Measurements from ENCODE around the gene TNNC1.

Gene TNNC1

GRCh38 chr3:52420388-52420787 is 33.5 kb downstream of the TNNC1 start:
- no peak for TF ChIP-seq CTCF (IDR thresholded peaks at IDR 0.05; ENCODE audit: low read depth, low read length)
- DNase-seq (ENCODE audit: low read depth, low spot score), result no peak
- in situ Hi-C loops (cut with HindIII; ENCODE audit: low sequenced_read_pairs), result no loop called here
- H3K4me3 ChIP-seq (ENCODE audit: low read depth, low read length), result no peak overlapping the region

GRCh38 chr3:52415800-52416199 is 38.0 kb downstream of the TNNC1 start:
- no peak for DNase-seq (ENCODE audit: low read depth, low spot score)
- H3K4me3 ChIP-seq (ENCODE audit: low read depth, low read length), result no peak overlapping the region
- in situ Hi-C loops (cut with HindIII; ENCODE audit: low sequenced_read_pairs), result no loop called here
- TF ChIP-seq CTCF (IDR thresholded peaks at IDR 0.05; ENCODE audit: low read depth, low read length), result no peak

GRCh38 chr3:52408466-52408865 is 45.4 kb downstream of the TNNC1 start:
- DNase-seq (ENCODE audit: low read depth, low spot score), result no peak
- no peak for TF ChIP-seq CTCF (IDR thresholded peaks at IDR 0.05; ENCODE audit: low read depth, low read length)
- in situ Hi-C loops (cut with HindIII; ENCODE audit: low sequenced_read_pairs), result no loop called here
- no peak overlapping the region for H3K4me3 ChIP-seq (ENCODE audit: low read depth, low read length)

GRCh38 chr3:52407779-52408178 is 46.1 kb downstream of the TNNC1 start:
- in situ Hi-C loops (cut with HindIII; ENCODE audit: low sequenced_read_pairs), result no loop called here
- TF ChIP-seq CTCF (IDR thresholded peaks at IDR 0.05; ENCODE audit: low read depth, low read length), result no peak
- DNase-seq (ENCODE audit: low read depth, low spot score), result no peak
- no peak overlapping the region for H3K4me3 ChIP-seq (ENCODE audit: low read depth, low read length)

GRCh38 chr3:52406791-52407510 is 46.9 kb downstream of the TNNC1 start:
- H3K4me3 ChIP-seq (ENCODE audit: low read depth, low read length), result no peak overlapping the region
- in situ Hi-C loops (cut with HindIII; ENCODE audit: low sequenced_read_pairs), result no loop called here
- TF ChIP-seq CTCF (IDR thresholded peaks at IDR 0.05; ENCODE audit: low read depth, low read length), result no peak
- DNase-seq (ENCODE audit: low read depth, low spot score), result no peak

- no peak for TF ChIP-seq CTCF (IDR thresholded peaks at IDR 0.05; ENCODE audit: low read depth, low read length)
- no peak for DNase-seq (ENCODE audit: low read depth, low spot score)
- in situ Hi-C loops (cut with HindIII; ENCODE audit: low sequenced_read_pairs), result no loop called here
- H3K4me3 ChIP-seq (ENCODE audit: low read depth, low read length), result no peak overlapping the region
These were observed 47.6 kb downstream of the TNNC1 start for GRCh38 chr3:52406231-52406661.
